BJ (cell line): ENCODE measurements around the gene LMBRD1. TPM values are rescaled to one million over a fixed set of nuclear protein-coding genes. Genes with fewer than 3 reads are reported as not detected.

Experiments
- CTCF ChIA-PET: fragments of 350-600 bp; formaldehyde crosslinking; extraction: SDS; loops from one replicate; lab custom pipeline; 2021; ENCODE audit warnings: antibody characterized with exemption, inconsistent platforms; lab: Yijun Ruan, JAX
- POLR2A ChIA-PET: fragments of 300-600 bp; sonication (Branson Sonifier 250); formaldehyde crosslinking; extraction: SDS; loops from one replicate; lab custom pipeline; 2021; ENCODE audit warnings: antibody characterized with exemption; lab: Charles Lee
- DNase-seq: peaks from one replicate; pipeline ENCODE4 v3.0.0-alpha.2; 2011; ENCODE audit warnings: low read depth
- H3K27me3 ChIP-seq: 2 replicates; pipeline ENCODE4 v1.6.0; 2011; ENCODE audit warnings: low read length; ENCODE audit not compliant: control insufficient read depth, insufficient read depth
- H3K36me3 ChIP-seq: 2 replicates; pipeline ENCODE4 v1.5.1; 2011; ENCODE audit warnings: low read length; ENCODE audit not compliant: control insufficient read depth, insufficient read depth
- H3K4me3 ChIP-seq: 2 replicates; pipeline ENCODE4 v1.5.1; 2011; ENCODE audit warnings: low read depth, mild to moderate bottlenecking, control low read depth, low read length
- polyA plus RNA-seq: library from polyadenylated mRNA; depleted of rRNA; stranded (reverse); fragments of >200 nt; gene quantifications from 2 replicates; pipeline ENCODE4 v1.2.3, GENCODE V29; 2011
- TF ChIP-seq, protein P1 (sequence below): IDR thresholded peaks from 2 replicates; pipeline ENCODE4 v1.5.1; 2011; ENCODE audit warnings: low read depth, mild to moderate bottlenecking, control low read depth, inconsistent platforms, low read length, moderate library complexity; ENCODE audit not compliant: insufficient read depth

The LMBRD1 gene
- polyA plus RNA-seq, 1 experiment = 9.0 TPM

DNA sequence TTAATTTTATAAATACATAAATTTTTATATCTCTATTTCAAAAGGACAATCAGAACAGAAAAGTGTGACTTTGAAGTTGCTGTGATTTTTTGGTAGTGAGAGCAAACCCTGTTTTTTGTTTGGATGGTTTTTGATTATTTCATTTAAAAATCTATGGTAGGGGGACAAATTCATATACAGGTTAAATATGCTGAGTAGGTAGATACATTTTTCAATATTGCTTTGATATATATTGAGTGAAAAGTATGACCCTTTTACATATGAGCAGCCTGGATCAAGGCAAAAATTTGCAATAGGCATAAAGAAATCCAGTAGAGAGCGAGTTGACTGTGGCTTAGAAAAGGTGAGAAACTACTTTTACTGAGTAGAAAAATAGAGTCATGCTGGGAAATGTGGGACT is 132.3 kb downstream of the LMBRD1 start:
- no peaks in the 10 kb centered on the region for H3K36me3 ChIP-seq
- no peak overlapping the region for H3K4me3 ChIP-seq
- TF ChIP-seq, protein P1, sequence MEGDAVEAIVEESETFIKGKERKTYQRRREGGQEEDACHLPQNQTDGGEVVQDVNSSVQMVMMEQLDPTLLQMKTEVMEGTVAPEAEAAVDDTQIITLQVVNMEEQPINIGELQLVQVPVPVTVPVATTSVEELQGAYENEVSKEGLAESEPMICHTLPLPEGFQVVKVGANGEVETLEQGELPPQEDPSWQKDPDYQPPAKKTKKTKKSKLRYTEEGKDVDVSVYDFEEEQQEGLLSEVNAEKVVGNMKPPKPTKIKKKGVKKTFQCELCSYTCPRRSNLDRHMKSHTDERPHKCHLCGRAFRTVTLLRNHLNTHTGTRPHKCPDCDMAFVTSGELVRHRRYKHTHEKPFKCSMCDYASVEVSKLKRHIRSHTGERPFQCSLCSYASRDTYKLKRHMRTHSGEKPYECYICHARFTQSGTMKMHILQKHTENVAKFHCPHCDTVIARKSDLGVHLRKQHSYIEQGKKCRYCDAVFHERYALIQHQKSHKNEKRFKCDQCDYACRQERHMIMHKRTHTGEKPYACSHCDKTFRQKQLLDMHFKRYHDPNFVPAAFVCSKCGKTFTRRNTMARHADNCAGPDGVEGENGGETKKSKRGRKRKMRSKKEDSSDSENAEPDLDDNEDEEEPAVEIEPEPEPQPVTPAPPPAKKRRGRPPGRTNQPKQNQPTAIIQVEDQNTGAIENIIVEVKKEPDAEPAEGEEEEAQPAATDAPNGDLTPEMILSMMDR = no peak
- ChIA-PET POLR2A (no interaction called here), CTCF (interaction anchor here (0.6 kb wide), 1 partner anchor 826 kb away, joined by 4 read pairs; no protein-coding TSS in a partner anchor)
- no peak for DNase-seq
- H3K27me3 ChIP-seq = no peaks in the 10 kb centered on the region

DNA sequence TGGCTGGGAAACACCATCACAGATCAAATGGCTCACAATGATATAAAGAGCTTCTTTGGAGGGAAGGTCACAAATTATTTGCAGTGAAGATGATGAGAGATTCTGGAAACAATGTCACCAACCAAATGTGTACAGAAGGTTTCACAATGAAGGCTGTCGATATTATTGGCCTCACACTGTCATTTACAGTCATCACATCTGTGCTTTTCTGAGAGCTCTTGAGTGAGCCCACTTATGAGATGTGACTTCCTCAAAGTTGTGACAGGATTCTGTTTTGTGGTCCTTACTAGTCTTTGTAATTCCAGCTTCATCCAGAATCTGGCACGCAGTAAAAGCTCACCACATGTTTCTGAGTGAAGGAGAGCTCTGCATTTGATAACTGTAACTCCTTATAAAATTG is 133.6 kb downstream of the LMBRD1 start:
- no peak for DNase-seq
- H3K27me3 ChIP-seq = no peaks in the 10 kb centered on the region
- CTCF ChIA-PET = interaction anchor here (0.6 kb wide), 1 partner anchor 11 kb away, joined by 3 read pairs; no protein-coding TSS in a partner anchor
- H3K4me3 ChIP-seq = no peak overlapping the region
- no peaks in the 10 kb centered on the region for H3K36me3 ChIP-seq
- POLR2A ChIA-PET = no interaction called here
- TF ChIP-seq, protein P1 = no peak

DNA sequence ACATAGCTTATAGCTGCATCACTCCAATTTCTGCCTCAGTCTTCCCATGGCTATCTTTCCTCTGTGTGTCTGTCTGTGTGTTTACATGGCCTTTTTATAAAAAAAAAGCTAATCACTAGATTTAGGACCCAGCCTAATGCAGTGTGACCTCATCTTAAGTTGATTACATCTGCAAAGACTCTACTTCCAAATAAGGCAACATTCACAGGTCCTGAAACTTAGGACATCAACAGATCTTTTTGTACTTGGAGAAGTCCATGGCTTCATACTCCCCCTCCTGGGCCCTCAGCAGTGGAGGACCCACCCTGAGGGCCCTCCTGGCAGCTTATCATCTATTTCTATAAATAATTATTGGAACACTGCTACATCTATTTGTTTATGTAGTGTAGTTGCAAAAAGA is 146.1 kb downstream of the LMBRD1 start:
- no peaks in the 10 kb centered on the region for H3K36me3 ChIP-seq
- DNase-seq = no peak
- no peaks in the 10 kb centered on the region for H3K27me3 ChIP-seq
- TF ChIP-seq, protein P1 = no peak
- POLR2A ChIA-PET = no interaction called here
- H3K4me3 ChIP-seq = no peak overlapping the region
- CTCF ChIA-PET = interaction anchor here (0.9 kb wide), 1 partner anchor 10 kb away, joined by 3 read pairs; no protein-coding TSS in a partner anchor

DNA sequence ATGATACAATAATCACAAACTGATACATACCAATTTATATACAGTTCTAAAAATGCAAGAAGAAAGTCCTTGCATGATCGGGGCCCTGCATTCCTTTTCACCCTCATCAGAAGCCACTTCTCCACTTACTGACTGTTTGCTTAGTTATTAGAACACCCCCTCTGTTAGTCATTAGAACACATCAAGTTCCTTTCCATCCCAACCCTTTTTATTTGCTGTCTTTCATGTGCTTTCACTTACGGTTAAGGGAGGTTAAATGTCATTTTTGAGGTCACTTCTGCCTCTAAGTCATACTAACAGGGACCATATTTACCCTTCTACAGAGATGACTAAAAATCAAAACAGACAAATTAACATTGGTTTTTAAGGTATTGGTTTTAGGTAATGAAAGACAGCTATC is 149.1 kb downstream of the LMBRD1 start:
- no peak for DNase-seq
- POLR2A ChIA-PET = interaction anchor here (0.7 kb wide), 1 partner anchor 12 kb away, joined by 4 read pairs; no protein-coding TSS in a partner anchor
- TF ChIP-seq, protein P1 = no peak
- H3K4me3 ChIP-seq = no peak overlapping the region
- no peaks in the 10 kb centered on the region for H3K36me3 ChIP-seq
- CTCF ChIA-PET = interaction anchor here (0.6 kb wide), 1 partner anchor 934 kb away, joined by 3 read pairs; no protein-coding TSS in a partner anchor
- H3K27me3 ChIP-seq = no peaks in the 10 kb centered on the region

DNA sequence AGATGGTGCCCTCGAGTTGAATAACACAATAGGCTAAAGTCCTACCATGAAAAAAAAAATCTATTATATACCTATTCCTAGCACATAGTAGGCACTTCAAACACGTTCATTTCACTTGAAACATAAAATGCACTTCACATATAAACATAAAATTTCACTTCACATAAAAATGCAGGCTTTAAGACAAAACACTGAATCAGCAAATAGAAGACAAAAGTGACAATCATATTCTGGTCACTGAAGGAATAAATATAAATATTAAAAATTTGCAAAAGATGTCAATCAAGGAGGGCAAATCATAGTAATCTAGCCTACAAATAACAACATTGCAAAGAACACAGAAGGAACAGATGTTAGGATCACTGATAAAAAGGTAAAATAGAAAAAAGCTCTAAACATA is 153.1 kb downstream of the LMBRD1 start:
- Histone ChIP-seq H3K4me3 (no peak overlapping the region), H3K36me3 (no peaks in the 10 kb centered on the region), H3K27me3 (no peaks in the 10 kb centered on the region)
- ChIA-PET CTCF (no interaction called here), POLR2A (no interaction called here)
- TF ChIP-seq, protein P1 = no peak
- no peak for DNase-seq
